OCI-LY7 (cell line): ENCODE results near the gene GPD1L.

ENCODE experiments used
- EZH2phosphoT487 ChIP-seq: fragments of 200-600 bp; sonication (generic); IDR thresholded peaks from 2 replicates; pipeline ENCODE4 v1.6.1; 2018; ENCODE audit warnings: low read depth, borderline replicate concordance, mild to moderate bottlenecking, mixed run types, antibody characterized with exemption, low read length, moderate library complexity, mixed read lengths
- TF ChIP-seq, protein P1 (sequence below): fragments of 200-600 bp; sonication (generic); conservative IDR thresholded peaks from 2 replicates; pipeline ENCODE4 v1.5.1; 2014; ENCODE audit warnings: mild to moderate bottlenecking, antibody characterized with exemption, low read length, moderate library complexity, mixed read lengths

DNA sequence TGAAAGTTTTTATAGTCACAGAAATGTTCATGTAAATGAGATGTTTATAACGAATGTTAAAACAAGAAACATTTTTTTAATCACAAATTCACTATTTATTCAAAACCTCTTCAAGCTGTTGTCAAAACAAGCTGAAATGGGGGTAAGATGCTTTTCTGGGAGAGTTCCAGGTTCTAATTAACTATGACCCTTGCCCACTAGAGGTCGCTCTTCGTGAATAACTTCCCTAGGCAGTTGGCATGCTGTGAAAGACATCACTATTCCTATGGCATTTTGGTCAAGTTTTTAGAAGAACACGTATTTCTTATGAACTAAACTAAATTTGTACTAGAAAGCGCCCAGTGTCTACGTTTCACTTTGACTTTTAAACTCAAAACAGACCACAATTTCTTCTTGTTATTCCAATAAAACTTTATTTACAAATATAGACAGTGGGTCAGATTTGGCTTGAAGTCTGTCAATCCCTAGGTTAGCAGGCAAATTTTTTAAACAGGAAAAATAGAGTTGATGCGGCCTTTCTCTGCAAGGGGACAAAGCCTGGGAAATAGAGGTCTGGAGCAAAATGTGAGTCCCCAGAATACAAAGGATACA lies 69.3 kb downstream of the GPD1L start:
- TF ChIP-seq, protein P1, sequence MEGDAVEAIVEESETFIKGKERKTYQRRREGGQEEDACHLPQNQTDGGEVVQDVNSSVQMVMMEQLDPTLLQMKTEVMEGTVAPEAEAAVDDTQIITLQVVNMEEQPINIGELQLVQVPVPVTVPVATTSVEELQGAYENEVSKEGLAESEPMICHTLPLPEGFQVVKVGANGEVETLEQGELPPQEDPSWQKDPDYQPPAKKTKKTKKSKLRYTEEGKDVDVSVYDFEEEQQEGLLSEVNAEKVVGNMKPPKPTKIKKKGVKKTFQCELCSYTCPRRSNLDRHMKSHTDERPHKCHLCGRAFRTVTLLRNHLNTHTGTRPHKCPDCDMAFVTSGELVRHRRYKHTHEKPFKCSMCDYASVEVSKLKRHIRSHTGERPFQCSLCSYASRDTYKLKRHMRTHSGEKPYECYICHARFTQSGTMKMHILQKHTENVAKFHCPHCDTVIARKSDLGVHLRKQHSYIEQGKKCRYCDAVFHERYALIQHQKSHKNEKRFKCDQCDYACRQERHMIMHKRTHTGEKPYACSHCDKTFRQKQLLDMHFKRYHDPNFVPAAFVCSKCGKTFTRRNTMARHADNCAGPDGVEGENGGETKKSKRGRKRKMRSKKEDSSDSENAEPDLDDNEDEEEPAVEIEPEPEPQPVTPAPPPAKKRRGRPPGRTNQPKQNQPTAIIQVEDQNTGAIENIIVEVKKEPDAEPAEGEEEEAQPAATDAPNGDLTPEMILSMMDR = peak; percentile 93
- TF ChIP-seq EZH2phosphoT487 = no peak
